Measurements from ENCODE around the gene LRIG1. TPM values are rescaled to one million over a fixed set of nuclear protein-coding genes. Genes with fewer than 3 reads are reported as not detected.

Gene LRIG1
- total RNA-seq, 1 experiment from 2014 or later = 4.8 TPM

- in situ Hi-C loops (cut with HindIII; ENCODE audit: low pct_unique_long_range_greater_than_20kb, low sequenced_read_pairs) = no loop called here
- no peak for DNase-seq (ENCODE audit: low read depth, low spot score)
Observed at GRCh38 chr3:66463730-66464511, 36.9 kb downstream of the LRIG1 start.

GRCh38 chr3:66463054-66463631 is 37.7 kb downstream of the LRIG1 start:
- DNase-seq (ENCODE audit: low read depth, low spot score) = no peak
- in situ Hi-C loops (cut with HindIII; ENCODE audit: low pct_unique_long_range_greater_than_20kb, low sequenced_read_pairs) = no loop called here

GRCh38 chr3:66457252-66457651 is 43.6 kb downstream of the LRIG1 start:
- in situ Hi-C loops (cut with HindIII; ENCODE audit: low pct_unique_long_range_greater_than_20kb, low sequenced_read_pairs) = no loop called here
- no peak for DNase-seq (ENCODE audit: low read depth, low spot score)

- in situ Hi-C loops (cut with HindIII; ENCODE audit: low pct_unique_long_range_greater_than_20kb, low sequenced_read_pairs) = no loop called here
Observed at GRCh38 chr3:66456711-66457173, 44.1 kb downstream of the LRIG1 start.

GRCh38 chr3:66454464-66454859 is 46.4 kb downstream of the LRIG1 start:
- in situ Hi-C loops (cut with HindIII; ENCODE audit: low pct_unique_long_range_greater_than_20kb, low sequenced_read_pairs) = no loop called here

More at GRCh38 chr3:66456711-66457173, 44.1 kb downstream of the LRIG1 start:
- no peak for DNase-seq (ENCODE audit: low read depth, low spot score)

GRCh38 chr3:66453651-66454463 is 47.0 kb downstream of the LRIG1 start:
- no peak for DNase-seq (ENCODE audit: low read depth, low spot score)
- in situ Hi-C loops (cut with HindIII; ENCODE audit: low pct_unique_long_range_greater_than_20kb, low sequenced_read_pairs) = no loop called here

More at GRCh38 chr3:66454464-66454859, 46.4 kb downstream of the LRIG1 start:
- no peak for DNase-seq (ENCODE audit: low read depth, low spot score)

- no peak for DNase-seq (ENCODE audit: low read depth, low spot score)
- in situ Hi-C loops (cut with HindIII; ENCODE audit: low pct_unique_long_range_greater_than_20kb, low sequenced_read_pairs) = no loop called here
Observed at GRCh38 chr3:66452303-66453011, 48.4 kb downstream of the LRIG1 start.

GRCh38 chr3:66451766-66452165 is 49.1 kb downstream of the LRIG1 start:
- DNase-seq (ENCODE audit: low read depth, low spot score) = no peak
- in situ Hi-C loops (cut with HindIII; ENCODE audit: low pct_unique_long_range_greater_than_20kb, low sequenced_read_pairs) = no loop called here

GRCh38 chr3:66450390-66451022 is 50.3 kb downstream of the LRIG1 start:
- in situ Hi-C loops (cut with HindIII; ENCODE audit: low pct_unique_long_range_greater_than_20kb, low sequenced_read_pairs) = no loop called here
- DNase-seq (ENCODE audit: low read depth, low spot score) = no peak

GRCh38 chr3:66449411-66449974 is 51.3 kb downstream of the LRIG1 start:
- DNase-seq (ENCODE audit: low read depth, low spot score) = no peak
- in situ Hi-C loops (cut with HindIII; ENCODE audit: low pct_unique_long_range_greater_than_20kb, low sequenced_read_pairs) = no loop called here

GRCh38 chr3:66444146-66444644 is 56.6 kb downstream of the LRIG1 start:
- in situ Hi-C loops (cut with HindIII; ENCODE audit: low pct_unique_long_range_greater_than_20kb, low sequenced_read_pairs) = no loop called here
- no peak for DNase-seq (ENCODE audit: low read depth, low spot score)

GRCh38 chr3:66443118-66443803 is 57.6 kb downstream of the LRIG1 start:
- DNase-seq (ENCODE audit: low read depth, low spot score) = no peak
- in situ Hi-C loops (cut with HindIII; ENCODE audit: low pct_unique_long_range_greater_than_20kb, low sequenced_read_pairs) = no loop called here

GRCh38 chr3:66442254-66443117 is 58.3 kb downstream of the LRIG1 start:
- in situ Hi-C loops (cut with HindIII; ENCODE audit: low pct_unique_long_range_greater_than_20kb, low sequenced_read_pairs) = no loop called here
- DNase-seq (ENCODE audit: low read depth, low spot score) = no peak

- DNase-seq (ENCODE audit: low read depth, low spot score) = no peak
- in situ Hi-C loops (cut with HindIII; ENCODE audit: low pct_unique_long_range_greater_than_20kb, low sequenced_read_pairs) = no loop called here
Observed at GRCh38 chr3:66441692-66442091, 59.1 kb downstream of the LRIG1 start.

- in situ Hi-C loops (cut with HindIII; ENCODE audit: low pct_unique_long_range_greater_than_20kb, low sequenced_read_pairs) = no loop called here
- DNase-seq (ENCODE audit: low read depth, low spot score) = no peak
Observed at GRCh38 chr3:66441129-66441528, 59.7 kb downstream of the LRIG1 start.

All from SK-MEL-5 (cell line).